HG03354 (cell line): ENCODE data around the gene HOTAIR.

Source experiments
- ATAC-seq: cut with Tn5 transposase; IDR thresholded peaks from one replicate; pipeline ENCODE4 v1.9.1; 2021; ENCODE audit warnings: mild to moderate bottlenecking; ENCODE audit not compliant: unreplicated experiment, poor library complexity, severe bottlenecking

The HOTAIR gene

DNA sequence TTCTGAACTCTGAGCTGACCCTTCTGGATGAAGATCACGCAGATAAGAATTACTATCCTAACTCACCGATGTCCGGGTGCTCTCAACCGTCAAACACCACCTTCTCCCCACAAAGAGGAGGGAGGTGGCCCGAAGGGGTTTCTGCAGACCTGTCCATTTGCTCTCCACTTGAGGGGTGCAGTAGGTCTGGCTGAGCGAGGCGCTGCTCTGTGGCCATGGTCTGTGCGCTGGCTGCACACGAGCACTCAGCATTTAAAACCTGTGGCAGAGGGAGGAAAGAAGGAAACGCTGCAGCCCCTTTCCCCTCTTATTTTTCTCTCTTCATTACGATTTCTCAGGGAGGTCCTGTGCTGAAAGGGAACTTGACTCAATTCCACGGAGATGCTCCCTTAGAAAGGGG, 37.7 kb downstream of the HOTAIR start:
- ATAC-seq: no peak

DNA sequence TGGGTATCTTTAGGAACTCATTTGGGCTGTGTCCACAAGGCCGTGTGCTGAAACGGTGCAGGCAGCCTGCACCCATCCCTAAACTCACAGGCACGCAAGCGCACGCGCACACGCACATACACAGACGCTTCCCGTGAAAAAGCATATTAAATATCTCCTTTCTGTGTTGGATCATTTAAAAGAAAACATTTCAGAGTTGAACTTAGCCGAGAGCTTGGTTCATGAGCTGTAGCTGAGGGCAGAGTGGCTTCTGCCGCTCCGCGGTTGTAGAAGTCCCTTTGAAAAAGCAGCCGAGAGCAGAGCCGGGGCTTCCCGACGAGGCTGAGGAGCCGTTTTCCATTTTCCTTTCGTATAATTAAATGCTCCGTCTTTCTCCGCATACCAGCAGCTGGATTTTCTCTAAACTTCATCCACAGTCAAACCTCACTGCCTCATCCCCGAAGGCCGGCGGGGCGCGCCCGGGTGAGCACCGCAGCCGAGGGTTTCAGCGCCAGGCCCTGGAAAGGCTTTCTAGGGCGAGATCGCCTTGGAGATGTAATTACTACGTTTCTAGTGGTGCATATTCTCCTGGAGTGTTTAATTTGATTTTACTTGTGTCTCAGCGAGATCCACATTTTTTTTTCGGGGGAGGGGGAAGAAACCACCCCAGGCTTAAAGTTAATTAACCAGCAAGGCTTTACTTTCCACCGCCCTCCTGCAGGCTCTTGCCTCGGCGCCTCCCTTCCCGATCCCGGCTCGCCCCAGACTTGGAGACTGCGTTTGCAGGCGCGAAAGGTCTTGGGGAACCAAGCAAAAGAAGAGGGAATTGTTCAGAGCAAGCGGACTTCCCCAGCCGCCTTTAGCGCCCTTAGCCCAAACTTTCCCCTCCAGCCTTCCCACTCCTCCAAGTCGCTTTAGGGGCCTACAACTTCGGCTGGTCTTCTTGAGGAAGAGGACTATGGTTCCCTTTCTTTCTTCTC, 39.1 kb downstream of the HOTAIR start:
- no peak for ATAC-seq

GRCh38 chr12:53932915-53933314, 41.8 kb downstream of the HOTAIR start:
- ATAC-seq: no peak

DNA sequence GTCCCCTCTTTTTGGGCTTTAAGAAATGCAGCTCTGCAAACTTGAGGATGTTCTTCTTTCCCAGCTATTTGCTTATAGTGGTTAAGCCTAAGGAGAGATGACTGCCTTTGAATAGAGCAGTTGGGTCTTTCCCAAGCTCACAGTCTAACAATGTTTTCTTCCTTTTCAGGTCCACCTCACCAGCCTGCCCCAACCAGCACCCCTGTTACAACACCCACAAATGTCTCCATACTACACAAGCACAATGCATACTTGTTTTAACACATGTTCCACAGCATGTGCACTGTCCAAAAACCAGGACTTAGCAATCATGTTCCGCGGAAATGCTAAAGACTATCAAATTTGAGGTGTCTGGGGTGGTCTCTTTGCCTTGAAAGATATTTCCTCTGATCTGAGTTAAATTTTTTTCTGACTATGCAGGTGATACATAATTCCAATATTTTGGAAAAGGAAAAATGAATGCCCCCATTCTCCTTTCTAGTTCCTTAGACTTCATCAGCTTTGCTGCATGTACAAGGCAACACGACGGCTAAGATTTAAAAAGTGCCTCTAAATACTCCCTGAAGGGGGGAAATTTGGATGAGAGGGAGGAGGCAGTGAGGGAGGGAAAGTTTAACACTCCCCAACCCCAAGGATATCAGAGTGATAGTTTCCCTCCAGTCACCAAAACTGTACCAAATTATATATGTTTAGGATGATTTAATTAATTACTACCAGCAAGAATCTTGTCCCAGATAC, 42.7 kb downstream of the HOTAIR start:
- no peak for ATAC-seq

- ATAC-seq: no peak
These were observed 44.0 kb downstream of the HOTAIR start for GRCh38 chr12:53930591-53931255.

GRCh38 chr12:53929527-53929926, 45.2 kb downstream of the HOTAIR start:
- ATAC-seq: no peak

- no peak for ATAC-seq
These were observed 46.5 kb downstream of the HOTAIR start for GRCh38 chr12:53928054-53928835.

- no peak for ATAC-seq
These were observed 47.3 kb downstream of the HOTAIR start for GRCh38 chr12:53927220-53928029.

DNA sequence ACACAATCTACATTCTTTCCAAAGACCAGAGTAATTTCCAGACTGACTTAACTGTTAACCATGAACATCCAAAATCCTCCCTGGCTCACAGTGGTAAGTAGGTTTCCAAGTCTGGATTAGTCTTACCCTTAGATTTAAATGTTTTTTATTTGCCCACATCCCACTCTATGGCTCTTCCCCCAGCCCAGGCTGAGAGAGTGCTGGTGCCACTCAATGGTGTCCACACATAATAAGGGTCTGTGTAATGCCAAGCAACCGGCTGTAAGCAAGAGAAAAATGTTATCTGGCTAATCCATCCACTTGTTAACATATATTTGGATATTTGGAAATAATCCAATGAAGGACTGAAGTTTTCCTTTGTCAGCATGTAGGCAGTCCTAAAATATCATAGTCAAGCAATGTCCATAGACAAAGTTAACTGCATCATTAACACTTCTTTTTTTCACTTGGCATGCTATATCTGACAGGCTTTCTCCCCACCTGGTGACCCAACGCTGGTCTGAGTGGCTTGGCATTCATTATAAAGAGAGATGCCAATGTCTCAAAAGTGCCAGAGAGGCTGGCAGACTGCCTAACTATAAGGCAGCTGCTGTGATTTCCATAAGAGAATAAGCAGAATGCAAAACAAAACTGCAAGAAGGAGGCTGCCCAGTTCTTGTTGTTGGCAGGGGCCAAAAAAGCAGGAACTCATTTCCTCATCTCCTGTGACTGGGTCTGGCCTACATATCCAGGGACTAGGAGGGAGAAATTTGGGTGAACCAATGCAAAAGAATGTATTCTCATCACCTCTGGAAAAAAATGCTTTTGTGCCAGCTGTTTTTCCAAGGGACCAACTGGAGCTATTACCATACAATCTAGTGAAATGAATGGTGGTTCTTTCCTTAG, 50.0 kb downstream of the HOTAIR start:
- ATAC-seq: no peak

- no peak for ATAC-seq
These were observed 57.7 kb downstream of the HOTAIR start for GRCh38 chr12:53916788-53917655.
